Measurements from ENCODE around the gene EEA1.

Gene EEA1

GRCh38 chr12:92863251-92863650, 65.8 kb downstream of the EEA1 start:
- no peak for TF ChIP-seq CTCF (IDR thresholded peaks at IDR 0.05; ENCODE audit: control extremely low read depth, extremely low read depth, low read depth, missing control alignments)
- DNase-seq (ENCODE audit: extremely low spot score): no peak
- ChIA-PET CTCF (no interaction called here), POLR2A (no interaction called here)

- ChIA-PET CTCF (interaction anchor here (1.3 kb wide), 1 partner anchor 16 kb away, joined by 3 read pairs; no protein-coding TSS in a partner anchor), POLR2A (no interaction called here)
- TF ChIP-seq CTCF (IDR thresholded peaks at IDR 0.05; ENCODE audit: control extremely low read depth, extremely low read depth, low read depth, missing control alignments): no peak
- DNase-seq (ENCODE audit: extremely low spot score): no peak
Measured at GRCh38 chr12:92861381-92861780, 67.7 kb downstream of the EEA1 start.

GRCh38 chr12:92860521-92860920, 68.6 kb downstream of the EEA1 start:
- no peak for DNase-seq (ENCODE audit: extremely low spot score)
- ChIA-PET CTCF (interaction anchor here (1.0 to 3.4 kb wide), 11 partner anchors 7 to 1240 kb away, joined by 3 to 13 read pairs (median 3); no protein-coding TSS in a partner anchor), POLR2A (no interaction called here)
- no peak for TF ChIP-seq CTCF (IDR thresholded peaks at IDR 0.05; ENCODE audit: control extremely low read depth, extremely low read depth, low read depth, missing control alignments)

- ChIA-PET CTCF (interaction anchor here (1.0 to 3.4 kb wide), 11 partner anchors 7 to 1241 kb away, joined by 3 to 13 read pairs (median 4); no protein-coding TSS in a partner anchor), POLR2A (no interaction called here)
- no peak for DNase-seq (ENCODE audit: extremely low spot score)
Measured at GRCh38 chr12:92859650-92860386, 69.3 kb downstream of the EEA1 start.

GRCh38 chr12:92857818-92858217, 71.3 kb downstream of the EEA1 start:
- CTCF ChIA-PET: interaction anchor here (0.9 to 3.4 kb wide), 4 partner anchors 9 to 73 kb away, joined by 3 to 13 read pairs (median 4); no protein-coding TSS in a partner anchor
- DNase-seq (ENCODE audit: extremely low spot score): no peak
- POLR2A ChIA-PET: interaction anchor here (0.5 kb wide), 1 partner anchor 19 kb away, joined by 3 read pairs; no protein-coding TSS in a partner anchor
- TF ChIP-seq CTCF (IDR thresholded peaks at IDR 0.05; ENCODE audit: control extremely low read depth, extremely low read depth, low read depth, missing control alignments): no peak

More at GRCh38 chr12:92859650-92860386, 69.3 kb downstream of the EEA1 start:
- no peak for TF ChIP-seq CTCF (IDR thresholded peaks at IDR 0.05; ENCODE audit: control extremely low read depth, extremely low read depth, low read depth, missing control alignments)

- TF ChIP-seq CTCF (IDR thresholded peaks at IDR 0.05; ENCODE audit: control extremely low read depth, extremely low read depth, low read depth, missing control alignments): no peak
- ChIA-PET POLR2A (no interaction called here), CTCF (interaction anchor here (0.7 to 1.4 kb wide), 5 partner anchors 8 to 22 kb away, joined by 3 to 4 read pairs (median 3); no protein-coding TSS in a partner anchor)
- no peak for DNase-seq (ENCODE audit: extremely low spot score)
Measured at GRCh38 chr12:92854344-92854743, 74.8 kb downstream of the EEA1 start.

Measured in GM10248 (cell line).